ENCODE results near the gene SLFNL1.

Gene SLFNL1

GRCh38 chr1:40986328-40986783 is 35.2 kb downstream of the SLFNL1 start:
- no peak for DNase-seq (ENCODE audit: low read depth)

GRCh38 chr1:40985875-40986274 is 35.6 kb downstream of the SLFNL1 start:
- DNase-seq (ENCODE audit: low read depth): no peak

GRCh38 chr1:40985161-40985560 is 36.4 kb downstream of the SLFNL1 start:
- DNase-seq (ENCODE audit: low read depth): no peak

DNA sequence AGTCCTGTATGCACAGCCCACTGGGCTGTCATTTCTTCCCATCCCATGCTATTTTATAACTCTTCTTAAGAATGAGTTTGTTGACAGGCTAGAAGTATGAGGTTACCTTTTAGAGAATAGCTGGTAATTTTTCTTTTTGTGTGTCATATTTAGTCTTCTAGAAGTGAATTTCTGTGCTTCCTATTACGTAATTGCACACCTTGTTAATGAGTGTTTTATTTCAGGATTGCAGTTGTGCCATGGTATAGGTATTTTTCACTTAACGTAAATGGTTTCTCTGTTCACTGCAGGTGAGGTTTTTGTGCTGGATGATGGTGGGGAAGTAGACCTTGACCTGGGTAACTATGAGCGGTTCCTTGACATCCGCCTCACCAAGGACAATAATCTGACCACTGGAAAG is 37.0 kb downstream of the SLFNL1 start:
- no peak for DNase-seq (ENCODE audit: low read depth)

GRCh38 chr1:40984066-40984465 is 37.5 kb downstream of the SLFNL1 start:
- no peak for DNase-seq (ENCODE audit: low read depth)

DNA sequence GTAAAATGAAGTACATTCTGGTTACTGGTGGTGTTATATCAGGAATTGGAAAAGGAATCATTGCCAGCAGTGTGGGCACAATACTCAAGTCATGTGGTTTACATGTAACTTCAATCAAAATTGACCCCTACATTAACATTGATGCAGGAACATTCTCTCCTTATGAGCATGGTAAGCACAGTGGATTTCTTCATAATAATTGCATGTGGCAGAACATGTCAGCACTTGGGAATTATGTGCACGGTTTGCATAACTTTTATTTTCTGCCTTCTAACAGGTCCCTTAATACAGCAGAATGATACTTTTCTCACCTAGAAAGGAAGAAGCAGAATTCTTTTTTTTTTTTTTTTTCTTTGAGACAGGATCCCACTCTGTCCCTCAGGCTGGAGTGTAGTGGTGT is 38.2 kb downstream of the SLFNL1 start:
- DNase-seq (ENCODE audit: low read depth): no peak

GRCh38 chr1:40982721-40983120 is 38.8 kb downstream of the SLFNL1 start:
- no peak for DNase-seq (ENCODE audit: low read depth)

DNA sequence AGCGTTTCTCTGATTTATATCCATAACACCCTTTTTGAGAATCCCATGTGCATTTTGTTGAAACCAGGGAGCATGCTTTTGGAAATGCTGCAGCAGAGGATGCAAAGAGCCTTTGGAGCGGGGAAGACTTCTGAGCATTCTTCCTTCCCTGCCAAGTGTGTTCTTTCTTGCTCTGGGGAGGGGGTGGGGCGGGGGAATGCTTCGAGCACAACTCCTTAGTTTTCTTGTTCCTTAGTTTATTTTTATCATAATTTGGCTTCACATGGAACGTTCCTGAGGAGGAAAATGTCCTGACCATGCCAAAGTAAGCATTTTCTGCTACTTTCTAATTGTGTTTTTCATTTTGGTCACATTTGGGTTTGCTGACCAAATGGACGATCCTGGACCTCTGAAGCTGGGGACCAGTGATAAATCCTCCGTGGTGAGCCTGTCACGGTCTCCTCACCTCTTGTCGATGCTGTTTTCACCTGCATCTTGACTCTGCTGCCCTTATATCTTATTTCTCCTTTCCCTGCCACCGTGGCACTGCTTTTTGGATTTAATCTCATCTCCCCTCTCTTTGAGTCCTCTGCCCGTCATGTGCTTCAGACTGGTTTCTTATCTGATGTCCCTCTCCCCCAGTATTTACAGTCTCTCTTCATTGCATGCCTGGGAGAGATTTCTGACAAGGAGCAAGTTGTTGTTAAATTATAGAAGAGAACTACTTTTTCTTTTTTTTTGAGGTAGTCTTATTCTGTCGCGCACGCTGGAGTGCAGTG is 39.7 kb downstream of the SLFNL1 start:
- no peak for DNase-seq (ENCODE audit: low read depth)

- DNase-seq (ENCODE audit: low read depth): peak; percentile 25
These were observed 40.9 kb downstream of the SLFNL1 start for GRCh38 chr1:40980453-40981121.

DNA sequence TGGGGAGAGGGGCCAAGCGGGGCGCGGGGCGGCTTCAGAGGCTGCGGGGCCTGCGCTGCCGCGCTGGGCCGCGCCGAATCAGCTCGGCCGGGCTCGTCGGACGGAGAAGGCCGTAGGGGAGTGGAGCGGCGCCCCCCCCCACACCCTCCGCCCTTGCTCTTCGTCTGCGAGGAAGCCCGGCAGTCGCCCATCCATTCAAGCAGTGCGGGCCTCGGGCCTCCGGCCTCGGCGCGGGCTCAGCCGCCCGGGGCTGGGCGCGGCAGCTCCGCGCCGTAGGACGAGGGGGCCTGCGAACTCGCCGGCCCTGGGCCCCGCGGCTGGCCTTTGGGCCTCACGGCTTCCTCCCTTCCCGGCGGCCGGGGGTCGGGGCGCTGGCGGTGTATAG is 41.5 kb downstream of the SLFNL1 start:
- no peak for DNase-seq (ENCODE audit: low read depth)

DNA sequence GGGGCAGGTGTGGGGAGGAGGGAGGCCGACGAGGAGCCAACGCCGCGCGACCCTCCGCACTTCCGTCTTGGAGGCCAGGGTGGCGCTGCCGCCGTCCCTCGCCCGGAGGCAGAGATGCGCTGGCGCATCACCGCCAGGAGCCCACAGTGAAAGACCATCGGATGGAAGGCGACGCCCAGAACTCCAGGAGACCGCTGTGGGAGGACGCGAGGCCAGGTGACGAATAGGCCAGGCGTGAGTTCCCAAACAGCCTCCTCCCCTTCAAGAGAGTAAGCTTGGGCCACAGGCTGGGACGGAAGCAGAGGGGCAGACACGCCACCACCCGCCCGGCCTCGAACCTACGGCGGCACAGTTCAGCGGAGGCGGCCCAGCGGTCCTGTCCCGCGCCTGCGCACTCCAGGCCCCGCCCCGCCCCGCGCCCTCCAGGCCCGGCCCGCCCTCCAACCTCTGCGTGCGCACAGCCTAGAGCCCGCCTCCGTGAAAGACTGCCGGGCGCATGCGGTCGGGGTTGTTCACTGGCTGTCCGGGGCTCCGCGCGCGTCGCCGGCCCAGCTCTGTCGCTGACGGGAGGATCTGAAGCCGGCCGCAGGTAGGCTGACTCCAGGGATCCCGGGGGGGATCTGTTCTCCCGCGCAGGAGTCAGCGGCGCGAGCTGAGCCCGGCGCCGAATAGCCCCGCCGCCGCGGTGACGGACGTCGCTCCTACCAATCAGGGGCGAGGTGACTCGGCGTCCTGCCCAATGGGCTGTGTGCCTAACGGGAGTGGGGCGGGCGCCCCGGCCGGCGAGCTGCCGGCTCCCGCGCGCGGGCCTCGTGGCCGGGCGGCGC is 42.1 kb downstream of the SLFNL1 start, which contains the start of gene CTPS1:
TSS of gene CTPS1 (plus strand) at position 456 of the 827 bp plus-strand sequence. CDS start 3,595 bp downstream, outside the sequence.
- DNase-seq (ENCODE audit: low read depth): peak; percentile 93

- no peak for DNase-seq (ENCODE audit: low read depth)
These were observed 42.7 kb downstream of the SLFNL1 start for GRCh38 chr1:40978886-40979240.

DNA sequence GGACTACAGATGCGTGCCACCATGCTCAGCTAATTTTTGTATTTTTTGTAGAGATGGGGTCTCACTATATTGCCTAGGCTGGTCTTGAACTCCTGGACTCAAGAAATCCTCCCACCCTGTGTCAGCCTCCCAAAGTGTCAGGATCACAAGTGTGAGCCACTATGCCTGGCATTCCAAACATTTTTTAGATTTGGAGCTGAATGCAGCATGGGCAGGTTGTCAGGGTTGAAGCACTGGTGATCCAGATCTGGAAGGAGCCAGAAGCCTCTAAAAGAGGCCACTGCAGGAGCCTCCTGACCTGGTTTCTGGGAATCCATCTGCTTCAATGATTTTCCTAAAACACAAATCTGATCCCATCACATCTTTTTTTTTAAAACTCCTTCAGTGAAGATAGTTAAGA is 43.8 kb downstream of the SLFNL1 start:
- DNase-seq (ENCODE audit: low read depth): no peak

GRCh38 chr1:40976952-40977690 is 44.4 kb downstream of the SLFNL1 start:
- no peak for DNase-seq (ENCODE audit: low read depth)

DNA sequence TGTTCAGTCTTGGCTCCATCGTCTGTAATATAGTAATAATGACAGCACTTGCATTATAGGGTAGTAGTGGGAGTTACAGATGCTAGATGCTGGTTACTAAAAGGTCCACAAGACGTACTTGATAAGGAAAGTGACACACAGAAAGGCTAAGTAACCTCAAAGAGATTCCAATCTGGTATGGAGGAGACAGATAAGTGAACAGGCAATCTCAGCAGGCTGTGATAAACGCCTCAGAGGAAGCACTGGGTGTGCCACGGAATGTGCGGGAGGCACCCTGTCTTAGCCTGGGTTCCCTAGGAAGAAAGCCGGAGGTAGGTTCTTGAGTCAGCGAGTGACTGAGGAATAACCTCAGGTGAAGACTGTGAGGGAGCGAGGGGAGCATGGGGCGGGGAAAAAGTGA is 46.6 kb downstream of the SLFNL1 start:
- no peak for DNase-seq (ENCODE audit: low read depth)

GRCh38 chr1:40973912-40974311 is 47.6 kb downstream of the SLFNL1 start:
- DNase-seq (ENCODE audit: low read depth): no peak

GRCh38 chr1:40971966-40972365 is 49.6 kb downstream of the SLFNL1 start:
- DNase-seq (ENCODE audit: low read depth): no peak

DNA sequence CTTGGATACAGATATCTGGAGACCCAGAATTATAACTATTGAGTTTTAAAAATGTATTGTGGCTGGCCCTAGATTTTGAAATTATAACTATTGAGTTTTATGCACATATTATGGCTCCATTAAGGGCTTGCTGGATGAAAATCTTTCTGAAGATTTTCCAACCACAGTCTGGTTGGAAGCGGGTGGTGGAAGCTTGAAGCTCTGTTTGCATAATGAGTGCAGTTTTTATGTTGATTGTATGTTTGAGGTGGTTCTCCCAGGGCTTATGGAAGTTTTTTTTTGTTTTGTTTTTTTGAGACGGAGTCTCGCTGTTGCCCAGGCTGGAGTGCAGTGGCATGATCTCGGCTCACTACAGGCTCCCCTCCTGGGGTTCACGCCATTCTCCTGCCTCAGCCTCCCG is 52.1 kb downstream of the SLFNL1 start:
- no peak for DNase-seq (ENCODE audit: low read depth)

DNA sequence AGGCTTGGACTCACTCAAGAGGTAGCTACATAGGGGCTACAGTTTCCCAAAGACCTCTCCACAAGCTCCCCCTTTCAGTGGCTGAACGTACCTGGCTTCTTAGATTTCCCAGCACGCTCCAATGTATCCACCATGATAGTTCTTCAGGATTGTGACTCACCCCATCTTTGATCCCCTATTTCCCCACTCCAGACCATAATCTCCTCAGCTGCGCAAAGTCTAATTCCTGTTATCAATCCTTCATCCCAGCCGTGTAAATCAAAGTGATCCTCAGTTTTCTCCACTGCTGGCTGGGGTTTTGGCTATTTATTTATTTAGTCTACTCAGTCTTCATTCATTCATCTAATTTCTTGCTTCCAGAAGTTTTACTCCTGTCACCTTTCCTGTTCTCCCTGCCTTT is 55.1 kb downstream of the SLFNL1 start:
- DNase-seq (ENCODE audit: low read depth): no peak
